ENCODE results near the gene ARHGEF3. TPM values are rescaled to one million over a fixed set of nuclear protein-coding genes. Genes with fewer than 3 reads are reported as not detected.

The ARHGEF3 gene
- total RNA-seq, 1 experiment from 2014 or later: 10.2 TPM

GRCh38 chr3:56764184-56764583 is 37.6 kb downstream of the ARHGEF3 start:
- intact Hi-C loops (cut with micrococcal nuclease; ENCODE audit: unreplicated experiment): no loop called here
- H3K9me3 ChIP-seq: no peaks in the 10 kb centered on the region
- H3K36me3 Mint-ChIP-seq (ENCODE audit: insufficient read depth, unreplicated experiment): peaks cover 11% of the 10 kb centered on the region
- POLR2A ChIA-PET: no interaction called here
- CTCF ChIA-PET: no interaction called here
- no peak for DNase-seq
- H3K4me3 Mint-ChIP-seq (ENCODE audit: unreplicated experiment): no peak overlapping the region
- H3K4me1 Mint-ChIP-seq (ENCODE audit: low read depth, unreplicated experiment): no peaks in the 10 kb centered on the region
- no peaks in the 10 kb centered on the region for H3K9me3 Mint-ChIP-seq (ENCODE audit: unreplicated experiment)
- H3K27me3 Mint-ChIP-seq (ENCODE audit: insufficient read depth, unreplicated experiment): no peaks in the 10 kb centered on the region
- H3K4me3 ChIP-seq (ENCODE audit: low read depth, low read length): no peak overlapping the region
- H3K36me3 ChIP-seq (ENCODE audit: control insufficient read depth, insufficient read depth, low read length): no peaks in the 10 kb centered on the region
- BruUV-seq (replicated peaks): no TSS peak
- no peak for TF ChIP-seq CTCF (IDR thresholded peaks at IDR 0.05; ENCODE audit: insufficient read depth in 1 of 2, low read depth in 1 of 2, low read length in 1 of 2, severe bottlenecking in 1 of 2, unreplicated experiment in 1 of 2)
- no peaks in the 10 kb centered on the region for H3K27me3 ChIP-seq (replicated peaks; ENCODE audit: control insufficient read depth, insufficient read depth, low read length)
- H3K4me1 ChIP-seq: no peaks in the 10 kb centered on the region
- no peak overlapping the region for H3K27ac Mint-ChIP-seq (ENCODE audit: unreplicated experiment)

GRCh38 chr3:56763233-56763632 is 38.5 kb downstream of the ARHGEF3 start:
- TF ChIP-seq CTCF (IDR thresholded peaks at IDR 0.05; ENCODE audit: insufficient read depth in 1 of 2, low read depth in 1 of 2, low read length in 1 of 2, severe bottlenecking in 1 of 2, unreplicated experiment in 1 of 2): no peak
- POLR2A ChIA-PET: no interaction called here
- no peaks in the 10 kb centered on the region for H3K4me1 ChIP-seq
- H3K36me3 ChIP-seq (ENCODE audit: control insufficient read depth, insufficient read depth, low read length): no peaks in the 10 kb centered on the region
- H3K36me3 Mint-ChIP-seq (ENCODE audit: insufficient read depth, unreplicated experiment): peaks cover 7% of the 10 kb centered on the region
- H3K9me3 ChIP-seq: no peaks in the 10 kb centered on the region
- H3K27me3 Mint-ChIP-seq (ENCODE audit: insufficient read depth, unreplicated experiment): no peaks in the 10 kb centered on the region
- H3K9me3 Mint-ChIP-seq (ENCODE audit: unreplicated experiment): no peaks in the 10 kb centered on the region
- intact Hi-C loops (cut with micrococcal nuclease; ENCODE audit: unreplicated experiment): no loop called here
- H3K27me3 ChIP-seq (replicated peaks; ENCODE audit: control insufficient read depth, insufficient read depth, low read length): no peaks in the 10 kb centered on the region
- no peak overlapping the region for H3K4me3 Mint-ChIP-seq (ENCODE audit: unreplicated experiment)
- no peak overlapping the region for H3K27ac Mint-ChIP-seq (ENCODE audit: unreplicated experiment)
- DNase-seq: no peak
- no peak overlapping the region for H3K4me3 ChIP-seq (ENCODE audit: low read depth, low read length)
- CTCF ChIA-PET: no interaction called here
- peaks cover 7% of the 10 kb centered on the region for H3K4me1 Mint-ChIP-seq (ENCODE audit: low read depth, unreplicated experiment)
- BruUV-seq (replicated peaks): no TSS peak

- no peak for TF ChIP-seq CTCF (IDR thresholded peaks at IDR 0.05; ENCODE audit: insufficient read depth in 1 of 2, low read depth in 1 of 2, low read length in 1 of 2, severe bottlenecking in 1 of 2, unreplicated experiment in 1 of 2)
- no TSS peak for BruUV-seq (replicated peaks)
- peaks cover 7% of the 10 kb centered on the region for H3K4me1 Mint-ChIP-seq (ENCODE audit: low read depth, unreplicated experiment)
These were observed 39.0 kb downstream of the ARHGEF3 start for GRCh38 chr3:56762718-56763117.

More at GRCh38 chr3:56762718-56763117, 39.0 kb downstream of the ARHGEF3 start:
- Mint-ChIP-seq H3K9me3 (ENCODE audit: unreplicated experiment) (no peaks in the 10 kb centered on the region), H3K4me3 (ENCODE audit: unreplicated experiment) (no peak overlapping the region), H3K36me3 (ENCODE audit: insufficient read depth, unreplicated experiment) (peaks cover 7% of the 10 kb centered on the region), H3K27me3 (ENCODE audit: insufficient read depth, unreplicated experiment) (no peaks in the 10 kb centered on the region), H3K27ac (ENCODE audit: unreplicated experiment) (no peak overlapping the region)
- Histone ChIP-seq H3K36me3 (ENCODE audit: control insufficient read depth, insufficient read depth, low read length) (no peaks in the 10 kb centered on the region), H3K4me3 (ENCODE audit: low read depth, low read length) (no peak overlapping the region), H3K9me3 (no peaks in the 10 kb centered on the region), H3K4me1 (no peaks in the 10 kb centered on the region), H3K27me3 (replicated peaks; ENCODE audit: control insufficient read depth, insufficient read depth, low read length) (no peaks in the 10 kb centered on the region)
- CTCF ChIA-PET: interaction anchor here (0.6 kb wide), 1 partner anchor 233 kb away, joined by 7 read pairs; no protein-coding TSS in a partner anchor
- intact Hi-C loops (cut with micrococcal nuclease; ENCODE audit: unreplicated experiment): no loop called here
- POLR2A ChIA-PET: no interaction called here
- DNase-seq: no peak
